ENCODE measurements around the gene SF1.
A peak's percentile ranks its signal among the peaks of the same experiment; 100 is the strongest.

The SF1 gene

GRCh38 chr11:64735725-64736259 is 42.5 kb downstream of the SF1 start:
- H2AFZ ChIP-seq (ENCODE audit: low read depth, low read length), result no peak overlapping the region
- H3K4me1 ChIP-seq (ENCODE audit: insufficient read depth, low read length), result no peaks in the 10 kb centered on the region
- no peak overlapping the region for H3K4me3 ChIP-seq (ENCODE audit: low read length)
- peaks cover 10% of the 10 kb centered on the region for H3K27me3 ChIP-seq (ENCODE audit: insufficient read depth, low read length)
- no peaks in the 10 kb centered on the region for H3K36me3 ChIP-seq (ENCODE audit: insufficient read depth, low read length)
- no peaks in the 10 kb centered on the region for H3K9me3 ChIP-seq (ENCODE audit: low read length)

- Histone ChIP-seq H3K4me3 (ENCODE audit: low read length) (no peak overlapping the region), H3K36me3 (ENCODE audit: insufficient read depth, low read length) (no peaks in the 10 kb centered on the region), H3K9me3 (ENCODE audit: low read length) (no peaks in the 10 kb centered on the region), H2AFZ (ENCODE audit: low read depth, low read length) (no peak overlapping the region), H3K27me3 (ENCODE audit: insufficient read depth, low read length) (peaks cover 4% of the 10 kb centered on the region), H3K4me1 (ENCODE audit: insufficient read depth, low read length) (no peaks in the 10 kb centered on the region)
Observed at GRCh38 chr11:64734811-64735724, 43.3 kb downstream of the SF1 start.

- Histone ChIP-seq H3K9me3 (ENCODE audit: low read length) (no peaks in the 10 kb centered on the region), H3K4me1 (ENCODE audit: insufficient read depth, low read length) (peaks cover 1% of the 10 kb centered on the region), H3K36me3 (ENCODE audit: insufficient read depth, low read length) (no peaks in the 10 kb centered on the region), H3K27me3 (ENCODE audit: insufficient read depth, low read length) (peaks cover 2% of the 10 kb centered on the region), H2AFZ (ENCODE audit: low read depth, low read length) (no peak overlapping the region), H3K4me3 (ENCODE audit: low read length) (no peak overlapping the region)
Observed at GRCh38 chr11:64731601-64732000, 46.7 kb downstream of the SF1 start.

- H3K4me3 ChIP-seq (ENCODE audit: low read length), result no peak overlapping the region
- H3K4me1 ChIP-seq (ENCODE audit: insufficient read depth, low read length), result peaks cover 18% of the 10 kb centered on the region
- H3K9me3 ChIP-seq (ENCODE audit: low read length), result no peaks in the 10 kb centered on the region
- H3K36me3 ChIP-seq (ENCODE audit: insufficient read depth, low read length), result no peaks in the 10 kb centered on the region
- peaks cover 1% of the 10 kb centered on the region for H3K27me3 ChIP-seq (ENCODE audit: insufficient read depth, low read length)
- H2AFZ ChIP-seq (ENCODE audit: low read depth, low read length), result no peak overlapping the region
Observed at GRCh38 chr11:64729851-64730382, 48.4 kb downstream of the SF1 start.

GRCh38 chr11:64728757-64729365 is 49.5 kb downstream of the SF1 start:
- H3K27me3 ChIP-seq (ENCODE audit: insufficient read depth, low read length), result no peaks in the 10 kb centered on the region
- peaks cover 28% of the 10 kb centered on the region for H3K4me1 ChIP-seq (ENCODE audit: insufficient read depth, low read length)
- H3K36me3 ChIP-seq (ENCODE audit: insufficient read depth, low read length), result no peaks in the 10 kb centered on the region
- H2AFZ ChIP-seq (ENCODE audit: low read depth, low read length), result no peak overlapping the region
- H3K9me3 ChIP-seq (ENCODE audit: low read length), result no peaks in the 10 kb centered on the region
- no peak overlapping the region for H3K4me3 ChIP-seq (ENCODE audit: low read length)

GRCh38 chr11:64726867-64727530 is 51.3 kb downstream of the SF1 start:
- H3K27me3 ChIP-seq (ENCODE audit: insufficient read depth, low read length), result peaks cover 3% of the 10 kb centered on the region
- no peak overlapping the region for H2AFZ ChIP-seq (ENCODE audit: low read depth, low read length)
- peaks cover 36% of the 10 kb centered on the region for H3K4me1 ChIP-seq (ENCODE audit: insufficient read depth, low read length)
- no peaks in the 10 kb centered on the region for H3K36me3 ChIP-seq (ENCODE audit: insufficient read depth, low read length)
- no peak overlapping the region for H3K4me3 ChIP-seq (ENCODE audit: low read length)
- H3K9me3 ChIP-seq (ENCODE audit: low read length), result no peaks in the 10 kb centered on the region

GRCh38 chr11:64726211-64726641 is 52.1 kb downstream of the SF1 start:
- peaks cover 4% of the 10 kb centered on the region for H3K27me3 ChIP-seq (ENCODE audit: insufficient read depth, low read length)
- peak overlapping the region; percentile 53 for H2AFZ ChIP-seq (ENCODE audit: low read depth, low read length)
- no peaks in the 10 kb centered on the region for H3K9me3 ChIP-seq (ENCODE audit: low read length)
- H3K4me3 ChIP-seq (ENCODE audit: low read length), result peak overlapping the region; percentile 18
- H3K4me1 ChIP-seq (ENCODE audit: insufficient read depth, low read length), result peaks cover 43% of the 10 kb centered on the region
- no peaks in the 10 kb centered on the region for H3K36me3 ChIP-seq (ENCODE audit: insufficient read depth, low read length)

GRCh38 chr11:64724863-64725532 is 53.3 kb downstream of the SF1 start:
- no peak overlapping the region for H3K4me3 ChIP-seq (ENCODE audit: low read length)
- H3K9me3 ChIP-seq (ENCODE audit: low read length), result no peaks in the 10 kb centered on the region

GRCh38 chr11:64723907-64724862 is 54.2 kb downstream of the SF1 start:
- peaks cover 4% of the 10 kb centered on the region for H3K27me3 ChIP-seq (ENCODE audit: insufficient read depth, low read length)
- no peak overlapping the region for H2AFZ ChIP-seq (ENCODE audit: low read depth, low read length)
- no peaks in the 10 kb centered on the region for H3K36me3 ChIP-seq (ENCODE audit: insufficient read depth, low read length)
- H3K9me3 ChIP-seq (ENCODE audit: low read length), result no peaks in the 10 kb centered on the region
- peaks cover 43% of the 10 kb centered on the region for H3K4me1 ChIP-seq (ENCODE audit: insufficient read depth, low read length)
- H3K4me3 ChIP-seq (ENCODE audit: low read length), result no peak overlapping the region

More at GRCh38 chr11:64724863-64725532, 53.3 kb downstream of the SF1 start:
- Histone ChIP-seq H3K4me1 (ENCODE audit: insufficient read depth, low read length) (peaks cover 43% of the 10 kb centered on the region), H2AFZ (ENCODE audit: low read depth, low read length) (no peak overlapping the region), H3K27me3 (ENCODE audit: insufficient read depth, low read length) (peaks cover 4% of the 10 kb centered on the region), H3K36me3 (ENCODE audit: insufficient read depth, low read length) (no peaks in the 10 kb centered on the region)

GRCh38 chr11:64723117-64723906 is 55.0 kb downstream of the SF1 start, which contains the start of gene NRXN2:
NRXN2 (minus strand) TSS chr11:64723197; CDS start chr11:64713699, 9,498 bp downstream.
- Histone ChIP-seq H3K4me1 (ENCODE audit: insufficient read depth, low read length) (peaks cover 43% of the 10 kb centered on the region), H3K36me3 (ENCODE audit: insufficient read depth, low read length) (no peaks in the 10 kb centered on the region), H3K9me3 (ENCODE audit: low read length) (no peaks in the 10 kb centered on the region), H3K27me3 (ENCODE audit: insufficient read depth, low read length) (peaks cover 4% of the 10 kb centered on the region), H3K4me3 (ENCODE audit: low read length) (peak within 1 kb of the TSS; percentile 52), H2AFZ (ENCODE audit: low read depth, low read length) (peak within 1 kb of the TSS; percentile 74)
